Common myeloid progenitor, CD34-positive (primary cell): Measurements from ENCODE around the gene CBL.
A peak's percentile ranks its signal among the peaks of the same experiment; 100 is the strongest.

Source experiments
- CTCF ChIA-PET: fragments of 350-600 bp; sonication (Branson Sonifier 250); formaldehyde crosslinking; loops from one replicate; lab custom pipeline; 2021; ENCODE audit warnings: antibody characterized with exemption; lab: Charles Lee
- POLR2A ChIA-PET: fragments of 350-600 bp; sonication (Branson Sonifier 250); formaldehyde crosslinking; loops from one replicate; lab custom pipeline; 2021; ENCODE audit warnings: antibody characterized with exemption; lab: Charles Lee
- DNase-seq, 3 donors: peaks; one replicate each; pipeline versions ENCODE4 v3.0.0 to v3.0.0-alpha.2; 2013
- H3K27ac ChIP-seq, 2 experiments: 1 replicate in 1 of 2; 2 replicates in 1 of 2; pipeline ENCODE4 v1.7.0; 2013; ENCODE audit warnings: inconsistent platforms in 2 of 2, low read length in 2 of 2, mild to moderate bottlenecking in 2 of 2, low read depth in 1 of 2, moderate library complexity in 1 of 2; ENCODE audit not compliant: severe bottlenecking in 2 of 2, insufficient read depth in 1 of 2, poor library complexity in 1 of 2
- H3K27me3 ChIP-seq, 5 experiments: replicated peaks in 2 of 5; 1 replicate in 3 of 5; 2 replicates in 2 of 5; pipeline versions ENCODE4 v1.6.1 to v1.7.0; 2013; ENCODE audit warnings: low read length in 4 of 5, mild to moderate bottlenecking in 2 of 5, moderate library complexity in 2 of 5, inconsistent platforms in 1 of 5; ENCODE audit not compliant: insufficient read depth in 5 of 5, control insufficient read depth in 4 of 5
- H3K36me3 ChIP-seq, 4 experiments: 1 replicate in 2 of 4; 2 replicates in 2 of 4; pipeline versions ENCODE4 v1.6.1 to v1.7.0; 2013; ENCODE audit warnings: low read length in 3 of 4, control low read depth in 1 of 4, mild to moderate bottlenecking in 1 of 4; ENCODE audit not compliant: control insufficient read depth in 4 of 4, insufficient read depth in 4 of 4
- H3K4me1 ChIP-seq, 4 experiments: 1 replicate in 3 of 4; 2 replicates in 1 of 4; pipeline versions ENCODE4 v1.6.1 to v1.7.1; 2013; ENCODE audit warnings: low read length in 3 of 4, mild to moderate bottlenecking in 3 of 4, control low read depth in 1 of 4, inconsistent platforms in 1 of 4, moderate library complexity in 1 of 4; ENCODE audit not compliant: control insufficient read depth in 4 of 4, insufficient read depth in 4 of 4; ENCODE audit errors: control extremely low read depth in 1 of 4
- H3K4me3 ChIP-seq, 7 experiments: 1 replicate in 4 of 7; 2 replicates in 3 of 7; pipeline versions ENCODE4 v1.5.1 to v1.7.0; 2013; ENCODE audit warnings: mild to moderate bottlenecking in 7 of 7, low read length in 6 of 7, moderate library complexity in 6 of 7, inconsistent platforms in 2 of 7, low read depth in 2 of 7, control low read depth in 1 of 7; ENCODE audit not compliant: insufficient read depth in 4 of 7, control insufficient read depth in 1 of 7; ENCODE audit errors: extremely low read depth in 1 of 7
- H3K9me3 ChIP-seq, 5 experiments: 1 replicate in 4 of 5; 2 replicates in 1 of 5; pipeline versions ENCODE4 v1.6.1 to v1.7.1; 2013; ENCODE audit warnings: low read length in 4 of 5, mild to moderate bottlenecking in 2 of 5, inconsistent platforms in 1 of 5, low read depth in 1 of 5, moderate library complexity in 1 of 5; ENCODE audit not compliant: control insufficient read depth in 4 of 5, insufficient read depth in 2 of 5; ENCODE audit errors: control extremely low read depth in 1 of 5
- WGBS: methylation state at CpG from one replicate; pipeline ENCODE4 v1.1.5; 2013; ENCODE audit not compliant: insufficient coverage; 5-methylcytosine and 5-hydroxymethylcytosine counted together

The CBL gene

DNA sequence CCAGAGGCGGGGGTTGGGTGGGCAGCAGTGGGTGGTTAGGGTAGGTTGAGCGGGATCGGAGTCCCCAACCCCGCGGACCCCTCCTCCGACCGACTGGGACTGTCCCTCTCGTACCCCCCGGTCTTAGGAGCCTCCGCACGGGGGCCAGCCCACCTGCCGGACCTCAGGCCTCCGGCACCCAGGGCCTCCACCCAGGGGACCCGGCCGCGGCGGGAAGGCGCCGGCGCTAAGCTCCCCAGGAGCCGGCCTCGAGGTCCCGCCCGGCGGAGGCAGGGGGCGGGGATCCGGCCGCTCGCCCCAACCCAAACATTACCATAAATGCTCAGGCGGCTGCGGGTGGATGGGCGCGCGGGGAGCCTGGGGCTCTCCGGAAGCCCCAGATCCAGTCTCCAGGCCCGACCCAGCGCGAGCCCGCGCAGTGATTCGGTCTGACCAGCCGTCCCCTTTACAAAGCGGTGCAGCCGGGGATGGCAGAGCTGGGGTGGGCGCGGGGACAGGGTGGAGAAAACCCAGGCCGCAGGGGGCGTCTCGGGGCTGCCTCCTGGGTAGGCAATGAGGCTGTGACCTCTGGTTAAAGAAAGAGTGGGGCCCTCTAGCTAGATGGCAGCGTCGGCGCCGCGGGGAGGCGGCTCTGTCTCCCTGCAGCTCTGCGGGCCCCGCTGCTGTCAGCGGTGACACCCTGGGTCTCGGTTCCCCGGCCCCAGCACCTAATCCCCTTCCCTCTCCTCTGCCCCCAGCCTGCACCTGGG, 114.8 kb downstream of the CBL start:
- Histone ChIP-seq H3K4me3 (peak overlapping the region; percentile 40 to 82 (median 65)), H3K27ac (peak overlapping the region in 1 of 2 experiments; percentile 54), H3K4me1 (peaks cover 0 to 36% (median 31%) of the 10 kb centered on the region in 4 experiments), H3K9me3 (no peaks in the 10 kb centered on the region), H3K27me3 (peaks cover 0 to 46% (median 23%) of the 10 kb centered on the region in 5 experiments), H3K36me3 (no peaks in the 10 kb centered on the region)
- ChIA-PET POLR2A (no interaction called here), CTCF (interaction anchor here (0.7 to 4.6 kb wide), 12 partner anchors 10 to 222 kb away, joined by 3 to 90 read pairs (median 4); partner anchors contain the start of genes C1QTNF5 and RNF26)
- peak in 2 of 3 donors; percentile 45 to 62 for DNase-seq
- 3% methylated on average over 24 of the region's 60 CpGs for WGBS

DNA sequence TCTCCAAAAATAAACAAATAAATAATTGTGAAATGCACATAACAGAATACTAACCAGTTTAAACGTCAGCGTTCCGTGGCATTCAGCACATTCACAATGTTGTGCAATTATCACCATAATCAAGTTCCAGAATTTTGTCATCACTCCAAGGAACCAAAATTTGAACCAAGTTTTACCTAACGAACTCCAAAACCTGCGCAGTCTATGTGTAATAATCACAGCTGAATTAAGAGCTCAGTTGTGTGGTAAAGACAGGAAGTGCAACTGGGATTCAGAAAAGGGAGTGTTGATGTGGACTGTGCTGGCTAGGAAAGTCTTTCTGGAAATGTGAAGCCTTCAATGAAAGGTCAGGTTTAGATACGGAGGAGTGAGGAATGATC, 116.2 kb downstream of the CBL start:
- ChIA-PET POLR2A (no interaction called here), CTCF (interaction anchor here (0.6 to 4.6 kb wide), 14 partner anchors 11 to 170 kb away, joined by 3 to 90 read pairs (median 6); partner anchors contain the start of genes C1QTNF5, CBL, MFRP and RNF26)
- no peak for DNase-seq
- Histone ChIP-seq H3K27ac (no peak overlapping the region), H3K4me3 (no peak overlapping the region), H3K27me3 (peaks cover 0 to 33% (median 20%) of the 10 kb centered on the region in 5 experiments), H3K9me3 (no peaks in the 10 kb centered on the region), H3K36me3 (no peaks in the 10 kb centered on the region), H3K4me1 (peaks cover 0 to 22% (median 18%) of the 10 kb centered on the region in 4 experiments)
- 73% methylated on average over 5 of the region's 6 CpGs for WGBS

DNA sequence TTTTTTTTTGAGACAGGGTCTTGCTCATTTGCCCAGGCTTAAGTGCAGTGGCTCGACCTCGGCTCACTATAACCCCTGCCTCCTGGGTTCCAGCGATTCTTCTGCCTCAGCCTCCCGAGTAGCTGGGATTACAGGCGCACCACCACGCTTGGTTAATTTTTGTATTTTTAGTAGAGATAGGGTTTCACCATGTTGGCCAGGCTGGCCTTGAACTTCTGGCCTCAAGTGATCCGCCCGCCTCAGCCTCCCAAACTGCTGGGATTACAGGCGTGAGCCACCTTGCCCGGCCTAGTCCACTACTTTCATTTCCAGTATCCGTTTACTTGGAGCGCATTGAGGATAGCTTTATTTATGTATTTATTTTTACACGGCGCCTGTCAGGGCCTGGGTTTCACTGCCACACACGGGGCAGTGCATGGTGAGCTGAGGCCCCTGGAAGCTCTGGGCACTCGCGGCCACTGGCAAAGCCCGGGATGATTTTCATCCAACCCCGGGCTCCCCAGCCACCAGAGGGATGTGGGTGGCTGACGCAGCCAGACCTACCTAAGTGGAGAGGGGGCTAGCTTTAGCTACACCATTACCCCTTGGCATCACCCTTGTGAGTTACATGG, 116.9 kb downstream of the CBL start:
- H3K27ac ChIP-seq, result no peak overlapping the region
- peaks cover 0 to 19% (median 17%) of the 10 kb centered on the region in 4 experiments for H3K4me1 ChIP-seq
- ChIA-PET POLR2A (no interaction called here), CTCF (interaction anchor here (0.6 to 4.6 kb wide), 26 partner anchors 8 to 255 kb away, joined by 3 to 90 read pairs (median 4); partner anchors contain the start of genes C1QTNF5, CBL, MFRP and RNF26)
- H3K36me3 ChIP-seq, result no peaks in the 10 kb centered on the region
- no peak for DNase-seq
- H3K27me3 ChIP-seq, result peaks cover 0 to 26% (median 13%) of the 10 kb centered on the region in 5 experiments
- H3K9me3 ChIP-seq, result no peaks in the 10 kb centered on the region
- H3K4me3 ChIP-seq, result no peak overlapping the region
- WGBS, result 81% methylated on average over 6 of the region's 20 CpGs

DNA sequence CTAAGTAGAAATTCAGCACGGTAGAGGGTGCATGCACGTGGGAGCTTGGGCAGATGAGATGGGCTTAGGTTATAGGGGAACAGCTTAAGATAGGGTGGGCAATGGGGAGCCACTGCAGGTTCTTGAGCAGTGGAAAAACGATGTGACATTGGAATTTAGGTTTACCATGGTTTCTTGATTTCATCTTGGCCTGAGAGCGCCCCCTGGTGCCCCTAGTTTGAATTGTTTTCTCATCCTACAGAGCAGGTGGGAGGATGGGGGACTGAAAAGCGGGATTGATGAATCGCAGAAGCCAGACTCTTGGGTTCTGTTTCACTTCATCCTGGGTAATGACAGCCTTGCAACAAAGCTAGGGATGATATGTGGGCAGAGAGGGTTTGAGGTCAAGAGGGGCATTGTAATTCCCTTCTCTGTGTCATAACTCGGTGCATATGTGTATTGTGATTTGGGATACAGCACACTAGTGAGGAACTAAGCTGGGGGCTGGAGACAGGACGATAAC, 117.4 kb downstream of the CBL start:
- Histone ChIP-seq H3K4me1 (peaks cover 0 to 19% (median 17%) of the 10 kb centered on the region in 4 experiments), H3K27me3 (peaks cover 0 to 21% (median 8%) of the 10 kb centered on the region in 5 experiments), H3K9me3 (no peaks in the 10 kb centered on the region), H3K27ac (no peak overlapping the region), H3K4me3 (no peak overlapping the region), H3K36me3 (no peaks in the 10 kb centered on the region)
- DNase-seq, result peak; percentile 60 to 78 (median 72)
- ChIA-PET POLR2A (no interaction called here), CTCF (interaction anchor here (0.6 to 4.6 kb wide), 27 partner anchors 8 to 256 kb away, joined by 3 to 90 read pairs (median 5); partner anchors contain the start of genes C1QTNF5, MFRP, RNF26 and VPS11)
- 8% methylated on average over 4 of the region's 8 CpGs for WGBS

DNA sequence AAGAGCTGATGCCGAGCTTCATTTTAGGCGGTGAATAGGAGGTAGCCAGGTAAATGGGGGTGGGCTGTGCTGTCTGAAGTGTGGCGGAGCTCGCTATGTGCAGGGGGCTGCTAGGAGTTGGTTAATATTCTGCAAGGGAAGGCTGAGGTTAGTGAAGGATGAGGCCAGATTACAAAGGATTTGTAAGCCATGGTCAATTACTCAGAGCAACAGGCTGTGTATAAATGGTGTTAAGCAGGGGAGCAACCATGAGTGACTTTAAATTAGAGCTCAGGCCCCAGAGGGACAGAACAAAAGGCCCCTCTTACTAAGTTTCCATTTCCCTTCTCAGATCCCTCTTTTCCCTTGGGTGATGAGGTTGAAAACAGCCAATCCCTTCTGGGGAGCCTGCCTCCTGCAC, 118.0 kb downstream of the CBL start:
- no peaks in the 10 kb centered on the region for H3K36me3 ChIP-seq
- H3K4me3 ChIP-seq, result no peak overlapping the region
- POLR2A ChIA-PET, result no interaction called here
- WGBS, result 94% methylated on average over 2 of the region's 4 CpGs
- no peak overlapping the region for H3K27ac ChIP-seq
- no peak for DNase-seq
- H3K4me1 ChIP-seq, result peaks cover 0 to 19% (median 17%) of the 10 kb centered on the region in 4 experiments
- H3K9me3 ChIP-seq, result no peaks in the 10 kb centered on the region
- CTCF ChIA-PET, result interaction anchor here (0.8 to 4.6 kb wide), 18 partner anchors 8 to 233 kb away, joined by 3 to 90 read pairs (median 6); partner anchors contain the start of genes C1QTNF5 and RNF26
- peaks cover 0 to 15% (median 5%) of the 10 kb centered on the region in 5 experiments for H3K27me3 ChIP-seq

DNA sequence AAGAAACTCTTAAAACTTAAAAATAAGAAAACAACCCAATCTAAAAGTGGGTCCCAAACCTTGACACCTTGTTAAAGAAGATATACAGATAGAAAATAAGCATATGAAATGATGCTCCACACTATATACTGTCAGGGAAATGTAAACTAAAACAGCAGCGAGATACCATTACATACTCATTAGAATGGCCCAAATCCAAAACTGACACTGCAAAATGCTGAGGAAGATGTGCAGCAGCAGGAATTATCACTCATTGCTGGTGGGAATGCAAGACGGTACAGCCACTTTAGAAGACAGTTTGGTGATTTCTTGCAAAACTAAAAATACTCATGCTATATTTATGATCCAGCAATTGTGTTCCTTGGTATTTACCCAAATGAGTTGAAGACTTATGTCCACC, 123.2 kb downstream of the CBL start:
- no peaks in the 10 kb centered on the region for H3K36me3 ChIP-seq
- peaks cover 0 to 6% (median 4%) of the 10 kb centered on the region in 4 experiments for H3K4me1 ChIP-seq
- POLR2A ChIA-PET, result no interaction called here
- H3K4me3 ChIP-seq, result no peak overlapping the region
- CTCF ChIA-PET, result no interaction called here
- no peak for DNase-seq
- WGBS, result no CpG with 5 or more reads among the region's 2 CpGs
- no peaks in the 10 kb centered on the region for H3K9me3 ChIP-seq
- no peak overlapping the region for H3K27ac ChIP-seq
- H3K27me3 ChIP-seq, result peaks cover 0 to 2% (median 0%) of the 10 kb centered on the region in 5 experiments
